ENCODE measurements around the gene CXorf58.
"Not testable (repeated sequence)": the region's sequence is repeated elsewhere in the genome, so short reads cannot be mapped to it uniquely, and the experiment has no call there.

Gene CXorf58

DNA sequence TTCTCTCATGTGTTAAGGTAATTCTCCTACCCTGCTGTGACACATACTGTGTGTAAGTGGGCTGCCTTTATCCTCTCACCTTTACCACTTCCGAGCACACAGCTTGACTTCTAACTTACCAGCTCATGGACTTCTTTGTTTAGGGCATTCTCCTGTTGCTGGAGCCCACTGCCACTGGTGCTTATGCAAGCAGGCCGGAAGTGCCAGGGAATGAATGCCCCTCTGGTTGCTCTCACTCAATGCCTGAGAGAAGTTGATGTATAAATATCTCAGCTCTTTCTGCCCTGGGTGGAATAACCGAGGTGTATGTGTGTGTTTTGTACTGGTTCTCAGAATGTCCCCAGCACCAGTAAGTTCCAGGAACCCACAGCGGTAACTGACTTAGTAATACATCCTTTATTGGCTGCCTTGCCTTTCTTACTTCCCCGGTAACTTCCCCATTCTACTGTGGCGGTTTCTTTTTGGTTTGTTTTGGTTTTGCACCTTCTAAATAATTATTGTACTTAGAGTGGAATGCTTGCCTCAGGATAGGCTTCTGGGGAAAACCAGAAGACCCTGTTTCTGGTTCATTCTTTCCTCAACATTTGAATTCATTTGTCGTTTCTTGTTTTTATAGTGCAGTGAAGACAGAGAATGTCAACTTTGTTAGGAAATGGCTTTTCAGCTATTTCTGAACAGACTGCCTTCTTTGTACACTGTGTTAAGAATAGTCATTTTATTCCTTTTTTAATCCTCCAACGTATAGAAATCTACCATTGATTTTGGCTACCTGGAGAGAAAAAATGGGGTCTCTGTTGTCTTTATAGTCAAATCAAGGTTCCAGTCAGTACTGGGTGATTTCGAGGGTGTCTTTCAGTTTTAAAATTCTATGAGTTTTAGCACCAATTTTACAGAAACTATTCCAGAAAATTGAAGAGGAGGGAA is 45.4 kb downstream of the CXorf58 start:
- DNase-seq (ENCODE audit: low read depth), result no peak
- no peak overlapping the region for H3K4me3 ChIP-seq (replicated peaks; ENCODE audit: low read depth, low read length)
- TF ChIP-seq, protein P1, sequence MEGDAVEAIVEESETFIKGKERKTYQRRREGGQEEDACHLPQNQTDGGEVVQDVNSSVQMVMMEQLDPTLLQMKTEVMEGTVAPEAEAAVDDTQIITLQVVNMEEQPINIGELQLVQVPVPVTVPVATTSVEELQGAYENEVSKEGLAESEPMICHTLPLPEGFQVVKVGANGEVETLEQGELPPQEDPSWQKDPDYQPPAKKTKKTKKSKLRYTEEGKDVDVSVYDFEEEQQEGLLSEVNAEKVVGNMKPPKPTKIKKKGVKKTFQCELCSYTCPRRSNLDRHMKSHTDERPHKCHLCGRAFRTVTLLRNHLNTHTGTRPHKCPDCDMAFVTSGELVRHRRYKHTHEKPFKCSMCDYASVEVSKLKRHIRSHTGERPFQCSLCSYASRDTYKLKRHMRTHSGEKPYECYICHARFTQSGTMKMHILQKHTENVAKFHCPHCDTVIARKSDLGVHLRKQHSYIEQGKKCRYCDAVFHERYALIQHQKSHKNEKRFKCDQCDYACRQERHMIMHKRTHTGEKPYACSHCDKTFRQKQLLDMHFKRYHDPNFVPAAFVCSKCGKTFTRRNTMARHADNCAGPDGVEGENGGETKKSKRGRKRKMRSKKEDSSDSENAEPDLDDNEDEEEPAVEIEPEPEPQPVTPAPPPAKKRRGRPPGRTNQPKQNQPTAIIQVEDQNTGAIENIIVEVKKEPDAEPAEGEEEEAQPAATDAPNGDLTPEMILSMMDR (IDR thresholded peaks at IDR 0.05; ENCODE audit: low read length, missing control alignments), result no peak

DNA sequence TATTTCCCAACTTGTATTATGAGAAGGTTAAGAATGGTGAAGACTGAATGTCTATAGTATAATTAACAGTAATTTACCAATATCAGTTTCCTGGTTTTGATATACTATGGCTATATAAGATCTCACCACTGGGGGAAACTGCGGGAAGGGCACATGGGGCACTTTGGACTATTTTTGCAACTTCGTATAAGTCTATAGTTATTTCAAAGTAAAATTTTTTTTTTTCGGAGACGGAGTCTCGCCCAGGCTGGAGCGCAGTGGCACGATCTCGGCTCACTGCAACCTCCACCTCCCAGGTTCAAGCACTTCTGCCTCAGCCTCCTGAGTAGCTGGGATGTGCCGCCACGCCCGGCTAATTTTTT is 46.1 kb downstream of the CXorf58 start:
- no peak overlapping the region for H3K4me3 ChIP-seq (replicated peaks; ENCODE audit: low read depth, low read length)
- TF ChIP-seq, protein P1 (IDR thresholded peaks at IDR 0.05; ENCODE audit: low read length, missing control alignments), result no peak
- no peak for DNase-seq (ENCODE audit: low read depth)

DNA sequence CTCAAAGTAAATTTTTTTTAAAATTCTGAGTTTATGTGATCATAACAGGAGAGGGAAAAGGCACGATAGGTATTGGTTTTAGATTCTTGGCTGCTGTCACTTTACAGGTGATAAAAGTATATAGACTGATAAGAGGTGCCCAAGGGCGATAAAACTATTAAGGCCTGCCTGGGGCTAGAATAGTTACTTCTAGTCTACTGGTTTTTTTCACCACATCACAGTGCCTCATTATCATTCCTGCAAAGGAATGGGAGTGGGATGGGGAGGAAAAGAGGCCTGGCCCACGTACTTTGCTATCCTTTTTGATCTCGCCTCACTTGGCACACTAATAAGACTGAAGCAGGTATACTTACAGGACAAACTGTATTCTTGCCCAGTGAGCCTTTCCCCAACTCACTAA is 46.6 kb downstream of the CXorf58 start:
- H3K4me3 ChIP-seq (replicated peaks; ENCODE audit: low read depth, low read length), result no peak overlapping the region
- no peak for DNase-seq (ENCODE audit: low read depth)
- TF ChIP-seq, protein P1 (IDR thresholded peaks at IDR 0.05; ENCODE audit: low read length, missing control alignments), result no peak

DNA sequence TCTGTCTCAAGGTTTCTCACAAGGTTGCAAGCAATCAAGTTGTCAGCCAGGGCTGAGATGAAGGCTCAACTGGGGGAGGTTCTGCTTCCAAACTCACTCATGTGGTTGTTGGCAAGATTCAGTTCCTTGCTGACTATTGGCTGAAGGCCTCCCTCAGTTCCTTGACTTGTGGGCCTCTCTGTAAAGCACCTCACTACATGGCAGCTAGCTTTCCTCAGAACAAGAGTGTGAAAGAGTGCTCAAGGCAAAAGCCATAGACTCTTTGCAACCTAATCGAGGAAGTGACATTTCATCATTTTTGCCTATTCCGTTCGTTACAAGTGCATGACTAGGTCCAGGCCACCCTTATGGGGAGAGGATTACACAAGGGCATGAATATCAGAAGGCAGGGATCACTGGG is 52.0 kb downstream of the CXorf58 start:
- DNase-seq (ENCODE audit: low read depth), result no peak
- TF ChIP-seq, protein P1 (IDR thresholded peaks at IDR 0.05; ENCODE audit: low read length, missing control alignments), result no peak
- H3K4me3 ChIP-seq (replicated peaks; ENCODE audit: low read depth, low read length), result no peak overlapping the region

DNA sequence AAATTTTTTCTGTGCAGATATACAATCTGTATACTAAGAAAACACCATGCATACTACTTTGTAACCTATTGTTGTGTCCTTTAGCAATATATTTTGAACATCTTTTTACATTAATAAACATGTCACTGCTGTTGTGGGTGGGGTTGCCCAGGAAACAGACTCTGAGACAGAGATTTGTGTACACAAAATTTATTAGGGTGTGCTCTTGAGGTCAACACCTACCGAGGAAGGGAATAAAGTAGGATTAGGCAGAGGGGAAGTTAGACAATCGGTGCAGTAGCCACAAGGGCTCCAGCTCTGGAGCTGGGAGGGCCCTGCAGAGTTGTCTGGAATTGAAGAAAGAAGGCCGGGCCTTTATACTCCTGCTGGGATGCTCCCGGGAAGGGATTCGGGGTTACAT is 56.4 kb downstream of the CXorf58 start:
- DNase-seq (ENCODE audit: low read depth), result no peak
- no peak overlapping the region for H3K4me3 ChIP-seq (replicated peaks; ENCODE audit: low read depth, low read length)
- TF ChIP-seq, protein P1 (IDR thresholded peaks at IDR 0.05; ENCODE audit: low read length, missing control alignments), result no peak

DNA sequence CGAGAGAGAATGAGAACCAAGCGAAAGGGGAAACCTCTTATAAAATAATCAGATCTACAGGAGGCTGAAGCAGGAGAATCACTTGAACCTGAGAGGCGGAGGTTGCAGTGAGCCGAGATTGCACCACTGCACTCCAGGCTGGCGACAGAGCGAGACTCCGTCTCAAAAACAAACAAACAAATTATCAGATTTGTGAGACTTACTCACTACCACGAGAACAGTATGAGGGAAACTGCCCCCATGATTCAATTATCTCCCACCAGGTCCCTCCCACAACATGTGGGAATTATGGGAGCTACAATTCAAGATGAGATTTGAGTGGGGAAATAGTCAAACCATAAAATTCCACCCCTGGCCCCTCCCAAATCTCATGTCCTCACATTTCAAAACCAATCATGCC is 57.8 kb downstream of the CXorf58 start:
- DNase-seq (ENCODE audit: low read depth); H3K4me3 ChIP-seq (replicated peaks; ENCODE audit: low read depth, low read length): not testable (repeated sequence)

DNA sequence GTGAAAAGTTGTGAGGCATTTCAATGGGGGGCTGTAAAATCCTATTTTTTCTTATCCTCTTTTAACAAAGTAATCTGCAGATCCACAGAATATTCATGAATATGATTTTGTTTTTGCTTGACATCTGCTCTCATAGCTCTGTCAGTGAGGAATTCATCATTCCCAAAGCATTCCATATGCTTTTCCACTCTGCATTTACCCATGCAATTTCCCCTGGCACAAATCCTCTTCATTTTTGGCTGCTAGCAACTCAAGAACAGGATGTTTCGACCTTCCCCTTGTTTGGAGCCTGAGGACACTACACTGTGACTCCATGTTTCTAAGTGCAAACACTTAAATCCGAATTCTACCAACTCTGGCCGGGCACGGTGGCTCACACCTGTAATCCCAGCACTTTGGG is 70.7 kb downstream of the CXorf58 start:
- H3K4me3 ChIP-seq (replicated peaks; ENCODE audit: low read depth, low read length), result no peak overlapping the region
- peak; percentile 14 for DNase-seq (ENCODE audit: low read depth)
- TF ChIP-seq, protein P1 (IDR thresholded peaks at IDR 0.05; ENCODE audit: low read length, missing control alignments), result no peak
